IMR-90 (cell line): ENCODE data around the gene SLC5A11. TPM values are rescaled to one million over a fixed set of nuclear protein-coding genes. Genes with fewer than 3 reads are reported as not detected.
A peak's percentile ranks its signal among the peaks of the same experiment; 100 is the strongest.

Source experiments
- ATAC-seq: fragments of 200-7000 bp; cut with Tn5 transposase; 2 replicates; pipeline ENCODE4 v1.9.1; 2020; ENCODE audit warnings: low read depth, mild to moderate bottlenecking, moderate library complexity
- BruUV-seq: library from RNA; stranded (reverse); fragments of 400-500 nt; replicated peaks from 2 replicates; lab custom pipeline; 2021; lab: Mats Ljungman, UMichigan
- CTCF ChIA-PET: fragments of 300-600 bp; formaldehyde crosslinking; extraction: SDS; loops from one replicate; lab custom pipeline; 2021; ENCODE audit warnings: antibody characterized with exemption; lab: Yijun Ruan, JAX
- POLR2A ChIA-PET: fragments of 300-600 bp; sonication (Branson Sonifier 250); formaldehyde crosslinking; loops from one replicate; lab custom pipeline; 2022; ENCODE audit warnings: antibody characterized with exemption; ENCODE audit not compliant: unreplicated experiment; lab: Charles Lee
- DNase-seq: peaks from one replicate; pipeline ENCODE4 v3.0.0; 2013
- H2AFZ ChIP-seq: replicated peaks from 2 replicates; pipeline ENCODE3; 2013; ENCODE audit warnings: low read length, mild to moderate bottlenecking; ENCODE audit not compliant: poor library complexity
- H2AK5ac ChIP-seq: 2 replicates; pipeline ENCODE4 v1.6.1; 2013; ENCODE audit warnings: low read depth, low read length, inconsistent platforms
- H2AK9ac ChIP-seq: replicated peaks from 2 replicates; pipeline ENCODE3; 2013; ENCODE audit warnings: mild to moderate bottlenecking, low read depth, low read length, moderate library complexity; ENCODE audit not compliant: poor library complexity
- H2BK120ac ChIP-seq: 2 replicates; pipeline ENCODE4 v1.6.1; 2013; ENCODE audit warnings: low read depth, low read length, inconsistent platforms
- H2BK15ac ChIP-seq: 3 replicates; pipeline ENCODE4 v1.6.1; 2013; ENCODE audit warnings: low read depth, low read length, inconsistent platforms
- H2BK20ac ChIP-seq: 2 replicates; pipeline ENCODE4 v1.6.1; 2013; ENCODE audit warnings: low read depth, mild to moderate bottlenecking, inconsistent platforms, low read length, moderate library complexity
- H2BK5ac ChIP-seq: 2 replicates; pipeline ENCODE4 v1.6.1; 2013; ENCODE audit warnings: mild to moderate bottlenecking, low read depth, low read length, inconsistent platforms; ENCODE audit not compliant: poor library complexity, severe bottlenecking
- H3K14ac ChIP-seq: replicated peaks from 2 replicates; pipeline ENCODE4 v1.6.1; 2013; ENCODE audit warnings: low read depth, low read length, inconsistent platforms
- H3K18ac ChIP-seq: 2 replicates; pipeline ENCODE4 v1.6.1; 2013; ENCODE audit warnings: low read depth, low read length, control low read depth
- H3K23ac ChIP-seq: 2 replicates; pipeline ENCODE4 v1.6.1; 2013; ENCODE audit warnings: low read depth, low read length, inconsistent platforms
- H3K27ac ChIP-seq: 2 replicates; pipeline ENCODE4 v1.5.1; 2013; ENCODE audit warnings: mild to moderate bottlenecking, control low read depth, low read length; ENCODE audit not compliant: insufficient read depth
- H3K27me3 ChIP-seq: 2 replicates; pipeline ENCODE4 v1.6.1; 2013; ENCODE audit warnings: low read length; ENCODE audit not compliant: control insufficient read depth, insufficient read depth
- H3K36me3 ChIP-seq: 2 replicates; pipeline ENCODE4 v1.6.1; 2013; ENCODE audit warnings: low read length, mixed read lengths; ENCODE audit not compliant: control insufficient read depth, insufficient read depth
- H3K4ac ChIP-seq: 2 replicates; pipeline ENCODE4 v1.6.1; 2013; ENCODE audit warnings: low read depth, low read length, inconsistent platforms
- H3K4me1 ChIP-seq: 2 replicates; pipeline ENCODE4 v1.6.1; 2013; ENCODE audit warnings: low read length, mixed read lengths; ENCODE audit not compliant: control insufficient read depth, insufficient read depth
- H3K4me2 ChIP-seq: 2 replicates; pipeline ENCODE4 v1.6.1; 2013; ENCODE audit warnings: low read depth, mild to moderate bottlenecking, control low read depth, low read length, moderate library complexity
- H3K4me3 ChIP-seq: 2 replicates; pipeline ENCODE4 v1.5.1; 2013; ENCODE audit warnings: low read depth, mild to moderate bottlenecking, control low read depth, low read length, moderate library complexity; ENCODE audit not compliant: insufficient read depth
- H3K56ac ChIP-seq: 2 replicates; pipeline ENCODE4 v1.6.1; 2013; ENCODE audit warnings: low read length, inconsistent platforms; ENCODE audit not compliant: insufficient read depth; ENCODE audit errors: extremely low read depth
- H3K79me1 ChIP-seq, 2 experiments: 2 replicates each; pipeline ENCODE4 v1.6.1; 2013; ENCODE audit warnings: low read length in 2 of 2, inconsistent platforms in 1 of 2, low read depth in 1 of 2
- H3K9ac ChIP-seq: 2 replicates; pipeline ENCODE4 v1.6.1; 2013; ENCODE audit warnings: low read depth, low read length, control low read depth
- H3K9me1 ChIP-seq: 2 replicates; pipeline ENCODE4 v1.6.1; 2013; ENCODE audit warnings: low read length, inconsistent platforms; ENCODE audit not compliant: insufficient read depth
- H3K9me3 ChIP-seq: 2 replicates; pipeline ENCODE4 v1.6.1; 2013; ENCODE audit warnings: low read length; ENCODE audit not compliant: control insufficient read depth, insufficient read depth
- H4K20me1 ChIP-seq: 2 replicates; pipeline ENCODE4 v1.6.1; 2013; ENCODE audit warnings: low read length, inconsistent platforms; ENCODE audit not compliant: insufficient read depth
- H4K5ac ChIP-seq: 2 replicates; pipeline ENCODE4 v1.6.1; 2013; ENCODE audit warnings: mild to moderate bottlenecking, low read depth, low read length, control low read depth
- H4K8ac ChIP-seq, 2 experiments: 2 replicates each; pipeline ENCODE4 v1.6.1; 2013; ENCODE audit warnings: low read depth in 2 of 2, low read length in 2 of 2, control low read depth in 1 of 2, inconsistent platforms in 1 of 2
- H4K91ac ChIP-seq: 2 replicates; pipeline ENCODE4 v1.6.1; 2013; ENCODE audit warnings: low read depth, low read length, inconsistent platforms; ENCODE audit not compliant: insufficient read depth
- CEBPB ChIP-seq: IDR thresholded peaks from 2 replicates; pipeline ENCODE4 v1.6.1; 2012; ENCODE audit warnings: low read depth, low read length, improper control_type of control experiment
- ELK1 ChIP-seq: fragments of 150-350 bp; IDR thresholded peaks from 2 replicates; pipeline ENCODE4 v1.6.1; 2016; ENCODE audit warnings: low read depth, mild to moderate bottlenecking, low read length, moderate library complexity, borderline replicate concordance
- FOS ChIP-seq: fragments of 150-350 bp; IDR thresholded peaks from 2 replicates; pipeline ENCODE4 v1.6.1; 2016; ENCODE audit warnings: low read depth, low read length
- MAFK ChIP-seq: IDR thresholded peaks from 2 replicates; pipeline ENCODE4 v1.6.1; 2012; ENCODE audit warnings: low read depth, low read length, improper control_type of control experiment
- MAZ ChIP-seq: IDR thresholded peaks from 2 replicates; pipeline ENCODE4 v1.6.1; 2012; ENCODE audit warnings: low read depth, mild to moderate bottlenecking, low read length, improper control_type of control experiment, moderate library complexity, borderline replicate concordance
- POLR2A ChIP-seq: IDR thresholded peaks from 2 replicates; pipeline ENCODE4 v1.6.1; 2012; ENCODE audit warnings: mild to moderate bottlenecking, low read depth, low read length
- RAD21 ChIP-seq: IDR thresholded peaks from 2 replicates; pipeline ENCODE4 v1.6.1; 2012; ENCODE audit warnings: low read length, improper control_type of control experiment
- SMC3 ChIP-seq: fragments of 150-350 bp; IDR thresholded peaks from 2 replicates; pipeline ENCODE4 v1.6.1; 2016; ENCODE audit warnings: low read depth, mild to moderate bottlenecking, antibody characterized with exemption, low read length, moderate library complexity
- USF2 ChIP-seq: fragments of 150-350 bp; IDR thresholded peaks from 2 replicates; pipeline ENCODE4 v1.6.1; 2017; ENCODE audit warnings: mild to moderate bottlenecking, antibody characterized with exemption, low read length, low read depth
- WGBS, 2 experiments: methylation state at CpG; one replicate each; pipeline versions ENCODE4 v1.1.5 to v1.1.7; 2013; ENCODE audit warnings: missing lambda C conversion rate in 2 of 2; ENCODE audit not compliant: insufficient read length in 1 of 2; ENCODE audit errors: extremely low coverage in 2 of 2; 5-methylcytosine and 5-hydroxymethylcytosine counted together
- dilution Hi-C: fragments of 300-500 bp; cut with HindIII; formaldehyde crosslinking; loops from one replicate; pipeline ENCODE4 v1.14.3; 2018; ENCODE audit warnings: low sequenced_read_pairs; ENCODE audit not compliant: unreplicated experiment
- in situ Hi-C: fragments of 300-500 bp; cut with MboI; formaldehyde crosslinking; loops from 3 replicates; pipeline ENCODE4 v1.14.3; 2019; ENCODE audit warnings: low sequenced_read_pairs, inconsistent platforms, mixed read lengths
- intact Hi-C: fragments of 100-400 bp; cut with micrococcal nuclease; formaldehyde crosslinking; loops from 2 replicates; pipeline ENCODE4 v1.10.0; 2022
- polyA plus RNA-seq, 3 experiments: library from polyadenylated mRNA; depleted of rRNA; stranded (reverse); fragments of >200 nt; gene quantifications; 2 replicates each; pipeline ENCODE4 v1.2.3, GENCODE V29; 2012; ENCODE audit warnings: low replicate concordance in 1 of 3
- total RNA-seq: library from RNA; depleted of rRNA; stranded (reverse); fragments of >200 nt; gene quantifications from 2 replicates; pipeline ENCODE4 v1.2.3, GENCODE V29; 2012

Gene SLC5A11
- total and polyA plus RNA-seq, 2 of the 4 experiments (the other 2 are of a cell fraction) = under 0.01 TPM; not detected in 1

GRCh38 chr16:24939224-24939623 is 93.5 kb downstream of the SLC5A11 start:
- Histone ChIP-seq H2AFZ (no peak overlapping the region), H2BK5ac (peak overlapping the region; percentile 58), H3K27me3 (no peaks in the 10 kb centered on the region), H2AK5ac (no peak overlapping the region), H4K91ac (no peak overlapping the region), H3K9me1 (peaks cover 18% of the 10 kb centered on the region), H3K27ac (peak overlapping the region; percentile 57; the same call in 1 of the 2 replicates), H4K20me1 (peaks cover 9% of the 10 kb centered on the region; the same call in 1 of the 2 replicates), H2AK9ac (no peak overlapping the region), H3K4me1 (no peaks in the 10 kb centered on the region), H3K79me1 (peaks cover 23 to 65% of the 10 kb centered on the region in 2 experiments), H2BK20ac (no peak overlapping the region), H3K9ac (no peak overlapping the region), H3K9me3 (no peaks in the 10 kb centered on the region), H3K4ac (no peak overlapping the region), H2BK15ac (no peak overlapping the region), H3K36me3 (peaks cover 58% of the 10 kb centered on the region), H3K14ac (no peak overlapping the region), H3K18ac (no peak overlapping the region), H3K4me3 (no peak overlapping the region), H3K56ac (no peak overlapping the region), H4K8ac (no peak overlapping the region), H3K23ac (no peak overlapping the region), H3K4me2 (no peak overlapping the region), H4K5ac (no peak overlapping the region), H2BK120ac (no peak overlapping the region)
- no TSS peak for BruUV-seq
- intact Hi-C loops = no loop called here
- ChIA-PET POLR2A (no interaction called here), CTCF (interaction anchor here (0.6 to 0.7 kb wide), 2 partner anchors 33 to 147 kb away, joined by 3 read pairs; no protein-coding TSS in a partner anchor)
- WGBS, 2 experiments = 100% methylated on average over 1 of the region's 14 CpGs; no CpG with 5 or more reads in 1 of the 2 experiments
- no peak for TF ChIP-seq RAD21
- no peak for TF ChIP-seq POLR2A
- no peak for TF ChIP-seq USF2
- TF ChIP-seq SMC3 = no peak
- TF ChIP-seq FOS = no peak
- no peak for TF ChIP-seq ELK1
- no peak for TF ChIP-seq MAZ
- no peak for TF ChIP-seq MAFK
- no peak for TF ChIP-seq CEBPB
- ATAC-seq = no peak
- in situ Hi-C loops = loop anchor here (25.0 kb wide), 1 partner anchor 377 kb away; no protein-coding TSS in a partner anchor
- no peak for DNase-seq
- dilution Hi-C loops = no loop called here
